SK-N-SH treated with all-trans-retinoic acid at 6 μM for 48 hours (cell line): ENCODE results near the gene TMC2.
A peak's percentile ranks its signal among the peaks of the same experiment; 100 is the strongest.
"Not testable (repeated sequence)": the region's sequence is repeated elsewhere in the genome, so short reads cannot be mapped to it uniquely, and the experiment has no call there.

Experiments used
- ATAC-seq: fragments of 200-7000 bp; cut with Tn5 transposase; 3 replicates; pipeline ENCODE4 v1.9.1; 2020; ENCODE audit warnings: mild to moderate bottlenecking, moderate library complexity
- ARNTL ChIP-seq: fragments of 450-650 bp; formaldehyde crosslinking; IDR thresholded peaks from 2 replicates; pipeline ENCODE4 v1.5.0; 2020; ENCODE audit warnings: low read depth, mild to moderate bottlenecking, moderate library complexity, borderline replicate concordance
- BACH2 ChIP-seq: fragments of 250-450 bp; sonication (Bioruptor Pico); IDR thresholded peaks from 2 replicates; pipeline ENCODE4 v1.9.0; 2021; ENCODE audit warnings: mild to moderate bottlenecking, borderline replicate concordance
- CSDC2 ChIP-seq: fragments of 250-450 bp; sonication (Bioruptor Pico); IDR thresholded peaks from 2 replicates; pipeline ENCODE4 v1.5.0; 2020; ENCODE audit warnings: mild to moderate bottlenecking, moderate library complexity
- ESRRG ChIP-seq: fragments of 250-450 bp; sonication (Bioruptor Pico); IDR thresholded peaks from 2 replicates; pipeline ENCODE4 v1.6.1; 2021; ENCODE audit warnings: mild to moderate bottlenecking
- GLIS3 ChIP-seq: fragments of 250-450 bp; sonication (Bioruptor Pico); IDR thresholded peaks from 2 replicates; pipeline ENCODE4 v1.5.0; 2020; ENCODE audit warnings: mild to moderate bottlenecking, moderate library complexity
- ISL1 ChIP-seq: fragments of 250-450 bp; sonication (Bioruptor Pico); IDR thresholded peaks from 2 replicates; pipeline ENCODE4 v2.1.2; 2022; ENCODE audit warnings: mild to moderate bottlenecking, moderate library complexity
- OSR1 ChIP-seq: fragments of 250-450 bp; sonication (Bioruptor Pico); IDR thresholded peaks from 2 replicates; pipeline ENCODE4 v1.8.0; 2022; ENCODE audit warnings: moderate library complexity, mild to moderate bottlenecking, inconsistent platforms
- PPARA ChIP-seq: fragments of 250-450 bp; sonication (Bioruptor Pico); IDR thresholded peaks from 2 replicates; pipeline ENCODE4 v1.5.0; 2020; ENCODE audit warnings: mild to moderate bottlenecking, borderline replicate concordance
- RARB ChIP-seq: fragments of 250-450 bp; sonication (Bioruptor Pico); IDR thresholded peaks from 2 replicates; pipeline ENCODE4 v1.8.0; 2021; ENCODE audit warnings: mild to moderate bottlenecking, moderate library complexity
- SNAI2 ChIP-seq: fragments of 250-450 bp; sonication (Bioruptor Pico); IDR thresholded peaks from 2 replicates; pipeline ENCODE4 v1.5.0; 2020; ENCODE audit warnings: mild to moderate bottlenecking, moderate library complexity
- ZC3H10 ChIP-seq: fragments of 250-450 bp; sonication (Bioruptor Pico); IDR thresholded peaks from 2 replicates; pipeline ENCODE4 v1.5.1; 2021; ENCODE audit warnings: mild to moderate bottlenecking, moderate library complexity
- ZFP3 ChIP-seq: fragments of 250-450 bp; sonication (Bioruptor Pico); IDR thresholded peaks from 2 replicates; pipeline ENCODE4 v1.5.0; 2020; ENCODE audit warnings: mild to moderate bottlenecking, moderate library complexity
- ZNF70 ChIP-seq: fragments of 450-650 bp; formaldehyde crosslinking; IDR thresholded peaks from 2 replicates; pipeline ENCODE4 v1.5.0; 2020; ENCODE audit warnings: mild to moderate bottlenecking, moderate library complexity
- ZNF8 ChIP-seq: fragments of 450-650 bp; formaldehyde crosslinking; IDR thresholded peaks from 2 replicates; pipeline ENCODE4 v1.5.0; 2020; ENCODE audit warnings: mild to moderate bottlenecking, moderate library complexity
- TF ChIP-seq, protein P1 (sequence below): fragments of 250-450 bp; sonication (Bioruptor Pico); IDR thresholded peaks from 2 replicates; pipeline ENCODE4 v1.8.0; 2020; ENCODE audit warnings: mild to moderate bottlenecking, moderate library complexity, borderline replicate concordance
- TF ChIP-seq, protein P2 (sequence below): fragments of 250-450 bp; sonication (Bioruptor Pico); IDR thresholded peaks from 2 replicates; pipeline ENCODE4 v1.5.1; 2020; ENCODE audit warnings: low read depth, mild to moderate bottlenecking, moderate library complexity
- TF ChIP-seq, protein P3 (sequence below): fragments of 250-450 bp; sonication (Bioruptor Pico); IDR thresholded peaks from 2 replicates; pipeline ENCODE4 v1.5.1; 2021; ENCODE audit warnings: mild to moderate bottlenecking, moderate library complexity
- TF ChIP-seq, protein P4 (sequence below): fragments of 250-450 bp; sonication (Bioruptor Pico); IDR thresholded peaks from 2 replicates; pipeline ENCODE4 v1.5.0; 2020; ENCODE audit warnings: mild to moderate bottlenecking, moderate library complexity

TMC2 gene

DNA sequence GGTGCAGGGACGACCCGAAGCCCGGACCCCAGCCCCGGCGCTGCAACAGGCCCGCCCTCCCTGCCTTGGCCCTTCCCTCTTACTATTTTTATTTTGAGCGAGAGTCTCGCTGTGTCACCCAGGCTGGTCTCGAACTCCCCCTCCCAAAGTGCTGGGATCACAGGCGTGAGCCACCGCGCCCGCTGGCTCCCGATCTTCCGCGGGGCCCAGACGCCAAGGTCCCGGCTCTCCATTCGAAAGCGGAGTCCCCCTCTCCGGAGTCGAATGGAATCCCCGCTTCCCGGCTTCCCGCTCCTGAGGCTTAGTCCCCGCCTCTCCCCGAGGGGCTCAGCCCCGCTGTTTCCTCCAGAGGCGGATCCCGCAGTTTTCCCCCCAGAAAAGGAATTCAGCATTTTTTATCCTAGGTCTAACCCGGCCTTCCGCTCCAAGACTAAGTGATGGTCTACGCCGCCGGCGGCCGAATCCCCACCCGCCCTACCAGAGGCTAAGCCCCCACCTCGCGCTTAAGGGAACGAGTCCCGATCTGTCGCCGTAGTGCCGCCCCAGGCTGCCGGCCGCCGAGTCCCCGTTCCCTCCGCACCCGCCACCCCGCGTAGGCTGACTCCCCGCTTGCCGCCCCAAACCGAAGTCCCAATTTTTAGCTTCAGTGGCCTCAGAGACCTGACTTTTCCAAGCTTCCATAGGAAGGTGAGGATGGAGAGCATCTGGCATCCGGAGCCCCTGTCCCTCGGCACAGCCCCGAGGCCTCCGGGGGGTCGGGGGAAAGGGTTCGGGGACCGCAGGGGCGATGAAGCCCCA lies 11.5 kb upstream of the TMC2 start:
- peak; percentile 85 for ATAC-seq
- TF ChIP-seq SNAI2 (no peak), ARNTL (CRISPR knock-in tag) (no peak), BACH2 (CRISPR knock-in tag) (no peak), ESRRG (no peak), ZNF70 (CRISPR knock-in tag) (no peak), OSR1 (CRISPR knock-in tag) (no peak), ZNF8 (no peak)
- TF ChIP-seq, protein P1, sequence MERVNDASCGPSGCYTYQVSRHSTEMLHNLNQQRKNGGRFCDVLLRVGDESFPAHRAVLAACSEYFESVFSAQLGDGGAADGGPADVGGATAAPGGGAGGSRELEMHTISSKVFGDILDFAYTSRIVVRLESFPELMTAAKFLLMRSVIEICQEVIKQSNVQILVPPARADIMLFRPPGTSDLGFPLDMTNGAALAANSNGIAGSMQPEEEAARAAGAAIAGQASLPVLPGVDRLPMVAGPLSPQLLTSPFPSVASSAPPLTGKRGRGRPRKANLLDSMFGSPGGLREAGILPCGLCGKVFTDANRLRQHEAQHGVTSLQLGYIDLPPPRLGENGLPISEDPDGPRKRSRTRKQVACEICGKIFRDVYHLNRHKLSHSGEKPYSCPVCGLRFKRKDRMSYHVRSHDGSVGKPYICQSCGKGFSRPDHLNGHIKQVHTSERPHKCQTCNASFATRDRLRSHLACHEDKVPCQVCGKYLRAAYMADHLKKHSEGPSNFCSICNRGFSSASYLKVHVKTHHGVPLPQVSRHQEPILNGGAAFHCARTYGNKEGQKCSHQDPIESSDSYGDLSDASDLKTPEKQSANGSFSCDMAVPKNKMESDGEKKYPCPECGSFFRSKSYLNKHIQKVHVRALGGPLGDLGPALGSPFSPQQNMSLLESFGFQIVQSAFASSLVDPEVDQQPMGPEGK (CRISPR knock-in tag), result no peak
- TF ChIP-seq, protein P2, sequence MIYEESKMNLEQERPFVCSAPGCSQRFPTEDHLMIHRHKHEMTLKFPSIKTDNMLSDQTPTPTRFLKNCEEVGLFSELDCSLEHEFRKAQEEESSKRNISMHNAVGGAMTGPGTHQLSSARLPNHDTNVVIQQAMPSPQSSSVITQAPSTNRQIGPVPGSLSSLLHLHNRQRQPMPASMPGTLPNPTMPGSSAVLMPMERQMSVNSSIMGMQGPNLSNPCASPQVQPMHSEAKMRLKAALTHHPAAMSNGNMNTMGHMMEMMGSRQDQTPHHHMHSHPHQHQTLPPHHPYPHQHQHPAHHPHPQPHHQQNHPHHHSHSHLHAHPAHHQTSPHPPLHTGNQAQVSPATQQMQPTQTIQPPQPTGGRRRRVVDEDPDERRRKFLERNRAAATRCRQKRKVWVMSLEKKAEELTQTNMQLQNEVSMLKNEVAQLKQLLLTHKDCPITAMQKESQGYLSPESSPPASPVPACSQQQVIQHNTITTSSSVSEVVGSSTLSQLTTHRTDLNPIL (CRISPR knock-in tag), result no peak
- TF ChIP-seq, all 23 proteins: peak for 0

DNA sequence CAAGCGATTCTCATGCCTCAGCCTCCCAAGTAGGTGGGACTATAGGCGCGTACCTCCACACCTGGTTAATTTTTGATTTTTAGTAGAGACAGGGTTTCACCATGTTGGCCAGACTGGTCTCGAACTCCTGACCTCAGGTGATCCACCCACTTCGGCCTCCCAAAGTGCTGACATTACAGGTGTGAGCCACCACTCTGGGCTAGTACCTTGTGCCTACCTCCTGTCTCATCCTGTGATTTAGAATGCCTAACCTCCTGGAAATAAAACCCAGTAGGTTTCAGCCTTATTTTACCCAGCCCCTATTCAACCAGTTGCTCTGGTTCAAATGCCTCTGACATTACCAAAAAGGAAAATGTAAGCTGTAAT lies 10.2 kb upstream of the TMC2 start:
- ATAC-seq, result not testable (repeated sequence)

DNA sequence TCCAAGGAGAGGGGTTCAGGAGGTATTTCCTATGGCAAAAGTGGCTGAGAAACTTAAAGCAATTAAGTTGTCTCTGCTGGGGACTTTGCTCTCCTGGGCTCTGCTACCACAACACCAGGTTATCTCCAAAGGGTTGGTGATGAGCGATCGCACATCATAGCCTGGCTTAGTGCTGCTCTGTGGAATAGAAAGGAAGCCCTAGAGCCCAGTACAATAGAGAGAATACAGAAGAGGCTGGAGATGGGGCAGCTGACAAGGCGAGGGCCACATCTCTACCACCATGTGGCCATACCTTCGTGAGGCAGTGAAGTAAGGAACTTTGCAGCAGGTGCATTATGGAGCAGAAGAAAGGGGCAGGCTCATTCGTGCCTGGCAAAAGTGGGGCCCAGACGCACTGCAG lies 8.6 kb upstream of the TMC2 start:
- no peak for TF ChIP-seq ZC3H10
- TF ChIP-seq ZNF70 (CRISPR knock-in tag), result no peak
- TF ChIP-seq, protein P1 (CRISPR knock-in tag), result no peak
- TF ChIP-seq ARNTL (CRISPR knock-in tag), result no peak
- no peak for TF ChIP-seq CSDC2 (CRISPR knock-in tag)
- no peak for TF ChIP-seq ZNF8
- no peak for TF ChIP-seq BACH2 (CRISPR knock-in tag)
- TF ChIP-seq ISL1, result no peak
- TF ChIP-seq ZFP3 (CRISPR knock-in tag), result no peak
- no peak for TF ChIP-seq GLIS3 (CRISPR knock-in tag)
- TF ChIP-seq PPARA (CRISPR knock-in tag), result no peak
- TF ChIP-seq ESRRG, result no peak
- no peak for TF ChIP-seq RARB (CRISPR knock-in tag)
- TF ChIP-seq, protein P3, sequence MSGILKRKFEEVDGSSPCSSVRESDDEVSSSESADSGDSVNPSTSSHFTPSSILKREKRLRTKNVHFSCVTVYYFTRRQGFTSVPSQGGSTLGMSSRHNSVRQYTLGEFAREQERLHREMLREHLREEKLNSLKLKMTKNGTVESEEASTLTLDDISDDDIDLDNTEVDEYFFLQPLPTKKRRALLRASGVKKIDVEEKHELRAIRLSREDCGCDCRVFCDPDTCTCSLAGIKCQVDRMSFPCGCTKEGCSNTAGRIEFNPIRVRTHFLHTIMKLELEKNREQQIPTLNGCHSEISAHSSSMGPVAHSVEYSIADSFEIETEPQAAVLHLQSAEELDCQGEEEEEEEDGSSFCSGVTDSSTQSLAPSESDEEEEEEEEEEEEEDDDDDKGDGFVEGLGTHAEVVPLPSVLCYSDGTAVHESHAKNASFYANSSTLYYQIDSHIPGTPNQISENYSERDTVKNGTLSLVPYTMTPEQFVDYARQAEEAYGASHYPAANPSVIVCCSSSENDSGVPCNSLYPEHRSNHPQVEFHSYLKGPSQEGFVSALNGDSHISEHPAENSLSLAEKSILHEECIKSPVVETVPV (CRISPR knock-in tag), result no peak
- no peak for TF ChIP-seq OSR1 (CRISPR knock-in tag)
- TF ChIP-seq, protein P4, sequence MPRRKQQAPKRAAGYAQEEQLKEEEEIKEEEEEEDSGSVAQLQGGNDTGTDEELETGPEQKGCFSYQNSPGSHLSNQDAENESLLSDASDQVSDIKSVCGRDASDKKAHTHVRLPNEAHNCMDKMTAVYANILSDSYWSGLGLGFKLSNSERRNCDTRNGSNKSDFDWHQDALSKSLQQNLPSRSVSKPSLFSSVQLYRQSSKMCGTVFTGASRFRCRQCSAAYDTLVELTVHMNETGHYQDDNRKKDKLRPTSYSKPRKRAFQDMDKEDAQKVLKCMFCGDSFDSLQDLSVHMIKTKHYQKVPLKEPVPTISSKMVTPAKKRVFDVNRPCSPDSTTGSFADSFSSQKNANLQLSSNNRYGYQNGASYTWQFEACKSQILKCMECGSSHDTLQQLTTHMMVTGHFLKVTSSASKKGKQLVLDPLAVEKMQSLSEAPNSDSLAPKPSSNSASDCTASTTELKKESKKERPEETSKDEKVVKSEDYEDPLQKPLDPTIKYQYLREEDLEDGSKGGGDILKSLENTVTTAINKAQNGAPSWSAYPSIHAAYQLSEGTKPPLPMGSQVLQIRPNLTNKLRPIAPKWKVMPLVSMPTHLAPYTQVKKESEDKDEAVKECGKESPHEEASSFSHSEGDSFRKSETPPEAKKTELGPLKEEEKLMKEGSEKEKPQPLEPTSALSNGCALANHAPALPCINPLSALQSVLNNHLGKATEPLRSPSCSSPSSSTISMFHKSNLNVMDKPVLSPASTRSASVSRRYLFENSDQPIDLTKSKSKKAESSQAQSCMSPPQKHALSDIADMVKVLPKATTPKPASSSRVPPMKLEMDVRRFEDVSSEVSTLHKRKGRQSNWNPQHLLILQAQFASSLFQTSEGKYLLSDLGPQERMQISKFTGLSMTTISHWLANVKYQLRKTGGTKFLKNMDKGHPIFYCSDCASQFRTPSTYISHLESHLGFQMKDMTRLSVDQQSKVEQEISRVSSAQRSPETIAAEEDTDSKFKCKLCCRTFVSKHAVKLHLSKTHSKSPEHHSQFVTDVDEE, result no peak
- TF ChIP-seq, protein P2 (CRISPR knock-in tag), result no peak
- TF ChIP-seq SNAI2, result no peak
- ATAC-seq, result no peak
